HCT116 (cell line): ENCODE results near the gene FLT3. TPM values are rescaled to one million over a fixed set of nuclear protein-coding genes. Genes with fewer than 3 reads are reported as not detected.

Source experiments
- ATAC-seq: fragments of 200-7000 bp; cut with Tn5 transposase; 2 replicates; pipeline ENCODE4 v1.9.1; 2020; ENCODE audit warnings: mild to moderate bottlenecking, moderate library complexity
- BruUV-seq: library from RNA; stranded (reverse); fragments of 400-500 nt; replicated peaks from 2 replicates; lab custom pipeline; 2021; lab: Mats Ljungman, UMichigan
- CTCF ChIA-PET: fragments of 300-600 bp; sonication (Branson Sonifier 250); formaldehyde crosslinking; loops from one replicate; lab custom pipeline; 2021; ENCODE audit warnings: antibody characterized with exemption; lab: Charles Lee
- POLR2A ChIA-PET: fragments of 300-600, 350-600 bp; sonication (Branson Sonifier 250); formaldehyde crosslinking; loops from one replicate; lab custom pipeline; 2021; ENCODE audit warnings: antibody characterized with exemption; lab: Charles Lee
- RAD21 ChIA-PET, 2 experiments: fragments of 300-600 bp; sonication (Branson Sonifier 250); formaldehyde crosslinking; loops; one replicate each; lab custom pipeline; 2023; ENCODE audit warnings: low total read pairs in 2 of 2; ENCODE audit not compliant: uncharacterized antibody in 2 of 2, unreplicated experiment in 2 of 2, low non-redundant PET in 1 of 2; lab: Charles Lee
- DNase-seq: peaks from one replicate; pipeline ENCODE4 v3.0.0-alpha.2; 2010; ENCODE audit warnings: low read depth, low spot score
- H2AFZ ChIP-seq: fragments of 200-600 bp; shearing (Covaris generic), sonication (generic); 2 replicates; pipeline ENCODE4 v1.6.1; 2017; ENCODE audit warnings: low read depth, mixed run types, mixed read lengths, antibody characterized with exemption, low read length; ENCODE audit not compliant: poor library complexity, severe bottlenecking
- H3K27ac ChIP-seq: 2 replicates; pipeline ENCODE4 v1.5.1; 2012; ENCODE audit warnings: low read depth, low read length
- H3K27me3 ChIP-seq: fragments of 200-600 bp; sonication (generic); 2 replicates; pipeline ENCODE4 v1.6.1; 2016; ENCODE audit warnings: mixed run types, low read length, mixed read lengths; ENCODE audit not compliant: insufficient read depth
- H3K36me3 ChIP-seq, 2 experiments: fragments of 200-500 bp in 1 of 2; fragments of 200-600 bp in 1 of 2; sonication (Bioruptor generic) in 1 of 2; sonication (generic) in 1 of 2; 2 replicates each; pipeline versions ENCODE4 v1.5.1 to v1.6.1; 2014 to 2016; ENCODE audit warnings: low read length in 2 of 2, inconsistent platforms in 1 of 2, mixed read lengths in 1 of 2, mixed run types in 1 of 2; ENCODE audit not compliant: insufficient read depth in 2 of 2, control insufficient read depth in 1 of 2
- H3K4me1 ChIP-seq, 2 experiments: fragments of 200-600 bp in 1 of 2; sonication (generic) in 1 of 2; 2 replicates each; pipeline versions ENCODE4 v1.5.1 to v1.6.1; 2012 to 2017; ENCODE audit warnings: low read length in 2 of 2, inconsistent platforms in 1 of 2, mild to moderate bottlenecking in 1 of 2, mixed read lengths in 1 of 2, mixed run types in 1 of 2, moderate library complexity in 1 of 2; ENCODE audit not compliant: insufficient read depth in 2 of 2, control insufficient read depth in 1 of 2
- H3K4me2 ChIP-seq: fragments of 200-600 bp; sonication (generic); 2 replicates; pipeline ENCODE4 v1.6.1; 2017; ENCODE audit warnings: mixed run types, low read length, mixed read lengths
- H3K4me3 ChIP-seq, 2 experiments: fragments of 200-600 bp in 1 of 2; sonication (generic) in 1 of 2; replicated peaks in 1 of 2; 2 replicates each; pipeline ENCODE4 v1.5.1; 2011 to 2016; ENCODE audit warnings: low read length in 2 of 2, control low read depth in 1 of 2, low read depth in 1 of 2, mild to moderate bottlenecking in 1 of 2, mixed read lengths in 1 of 2, mixed run types in 1 of 2
- H3K79me2 ChIP-seq: fragments of 200-600 bp; sonication (generic); 2 replicates; pipeline ENCODE4 v1.6.1; 2017; ENCODE audit warnings: mild to moderate bottlenecking, mixed run types, low read length, moderate library complexity, mixed read lengths; ENCODE audit not compliant: insufficient read depth
- H3K9ac ChIP-seq: fragments of 200-600 bp; sonication (generic); 2 replicates; pipeline ENCODE4 v1.6.1; 2016; ENCODE audit warnings: low read length, mixed read lengths
- H3K9me2 ChIP-seq: fragments of 200-600 bp; sonication (generic), shearing (Covaris generic); 2 replicates; pipeline ENCODE4 v1.6.1; 2017; ENCODE audit warnings: mixed run types, mild to moderate bottlenecking, moderate library complexity; ENCODE audit not compliant: insufficient read depth
- H3K9me3 ChIP-seq, 2 experiments: fragments of 200-500 bp in 1 of 2; fragments of 200-600 bp in 1 of 2; sonication (Bioruptor generic) in 1 of 2; sonication (generic) in 1 of 2; 2 replicates each; pipeline ENCODE4 v1.6.1; 2014 to 2017; ENCODE audit warnings: low read length in 2 of 2, mixed read lengths in 2 of 2, inconsistent platforms in 1 of 2, low read depth in 1 of 2, mild to moderate bottlenecking in 1 of 2, mixed run types in 1 of 2, moderate library complexity in 1 of 2; ENCODE audit not compliant: control insufficient read depth in 1 of 2, insufficient read depth in 1 of 2
- H4K20me1 ChIP-seq: fragments of 200-600 bp; sonication (generic), shearing (Covaris generic); 2 replicates; pipeline ENCODE4 v1.6.1; 2017; ENCODE audit warnings: mixed run types, mild to moderate bottlenecking, moderate library complexity; ENCODE audit not compliant: insufficient read depth
- ATF3 ChIP-seq: IDR thresholded peaks from 2 replicates; pipeline ENCODE4 v1.6.1; 2012
- CEBPB ChIP-seq: IDR thresholded peaks from 2 replicates; pipeline ENCODE4 v1.6.1; 2012; ENCODE audit warnings: low read depth
- ELF1 ChIP-seq: IDR thresholded peaks from 2 replicates; pipeline ENCODE4 v1.6.1; 2012; ENCODE audit warnings: low read depth, borderline replicate concordance
- EZH2 ChIP-seq: fragments of 200-600 bp; sonication (generic); IDR thresholded peaks from 2 replicates; pipeline ENCODE4 v1.6.1; 2017; ENCODE audit warnings: antibody characterized with exemption, mixed run types
- EZH2phosphoT487 ChIP-seq: fragments of 200-600 bp; IDR thresholded peaks from 2 replicates; pipeline ENCODE4 v1.6.1; 2018; ENCODE audit warnings: antibody characterized with exemption, borderline replicate concordance
- FOSL1 ChIP-seq: IDR thresholded peaks from 2 replicates; pipeline ENCODE4 v1.6.1; 2012; ENCODE audit warnings: low read depth
- MAX ChIP-seq: IDR thresholded peaks from 2 replicates; pipeline ENCODE4 v1.6.1; 2012
- POLR2A ChIP-seq: IDR thresholded peaks from 2 replicates; pipeline ENCODE4 v1.7.0; 2011; ENCODE audit warnings: borderline replicate concordance; ENCODE audit not compliant: insufficient read depth, insufficient read length; ENCODE audit errors: extremely low read depth
- REST ChIP-seq: IDR thresholded peaks from 2 replicates; pipeline ENCODE4 v1.6.1; 2012; ENCODE audit warnings: low read depth
- SP1 ChIP-seq: IDR thresholded peaks from 2 replicates; pipeline ENCODE4 v1.6.1; 2012; ENCODE audit warnings: low read depth
- TCF7L2 ChIP-seq: IDR thresholded peaks from 2 replicates; pipeline ENCODE4 v1.7.0; 2011; ENCODE audit warnings: borderline replicate concordance, inconsistent platforms; ENCODE audit not compliant: insufficient read depth, insufficient read length; ENCODE audit errors: extremely low read depth
- intact Hi-C: fragments of 100-400 bp; cut with micrococcal nuclease; formaldehyde crosslinking; loops from 2 replicates; pipeline ENCODE4 v1.10.0; 2022
- total RNA-seq: library from RNA; stranded (reverse); gene quantifications from one replicate; pipeline ENCODE4 v1.2.1, GENCODE V29; 2021; ENCODE audit not compliant: unreplicated experiment

Gene FLT3
- total RNA-seq, 1 experiment from 2014 or later: 0.17 TPM

GRCh38 chr13:28047757-28048388 lies 52.5 kb downstream of the FLT3 start:
- intact Hi-C loops: no loop called here
- no peak overlapping the region for H3K9ac ChIP-seq
- H2AFZ ChIP-seq: no peak overlapping the region
- no peak for ATAC-seq
- no peaks in the 10 kb centered on the region for H3K27me3 ChIP-seq
- TF ChIP-seq SP1 (peak; percentile 25; the same call in 1 of the 2 replicates), CEBPB (no peak), EZH2 (no peak), ELF1 (no peak), EZH2phosphoT487 (no peak), TCF7L2 (no peak), ATF3 (no peak), MAX (no peak), REST (no peak), FOSL1 (0 out of 2 replicates have a peak, but pooled peaks have one; percentile 18), POLR2A (no peak)
- H3K4me3 ChIP-seq: no peak overlapping the region
- peak overlapping the region; percentile 0; the same call in 1 of the 2 replicates for H3K4me2 ChIP-seq
- no peaks in the 10 kb centered on the region for H3K9me3 ChIP-seq
- H3K27ac ChIP-seq: no peak overlapping the region
- H4K20me1 ChIP-seq: no peaks in the 10 kb centered on the region
- POLR2A ChIA-PET: no interaction called here
- no peaks in the 10 kb centered on the region for H3K4me1 ChIP-seq
- H3K79me2 ChIP-seq: no peaks in the 10 kb centered on the region
- no peaks in the 10 kb centered on the region for H3K36me3 ChIP-seq
- no peaks in the 10 kb centered on the region for H3K9me2 ChIP-seq
- CTCF ChIA-PET: no interaction called here
- RAD21 ChIA-PET: no interaction called here
- no TSS peak for BruUV-seq
- DNase-seq: peak; percentile 3
